Endothelial cell of umbilical vein (primary cell): ENCODE measurements around the gene NINL. TPM values are rescaled to one million over a fixed set of nuclear protein-coding genes. Genes with fewer than 3 reads are reported as not detected.

Experiments used
- BruUV-seq: library from RNA; stranded (reverse); fragments of 400-500 nt; replicated peaks from 2 replicates; lab custom pipeline; 2021; lab: Mats Ljungman, UMichigan
- CTCF ChIA-PET: fragments of 300-600, 350-600 bp; sonication (Branson Sonifier 250); formaldehyde crosslinking; loops from one replicate; lab custom pipeline; 2021; ENCODE audit warnings: antibody characterized with exemption, inconsistent platforms; lab: Charles Lee
- POLR2A ChIA-PET: fragments of 300-600, 350-600 bp; sonication (Branson Sonifier 250); formaldehyde crosslinking; loops from one replicate; lab custom pipeline; 2021; ENCODE audit warnings: antibody characterized with exemption, inconsistent platforms; lab: Charles Lee
- DNase-seq: peaks from one replicate; pipeline ENCODE4 v3.0.0-alpha.2; 2011; ENCODE audit warnings: low read depth, low spot score
- FAIRE-seq: peaks from 2 replicates; lab custom pipeline; 2011; peaks lifted over from hg19 to GRCh38; lab: Jason Lieb, UNC
- H2AFZ ChIP-seq: 2 replicates; pipeline ENCODE4 v1.6.0; 2012; ENCODE audit warnings: low read depth, low read length, control low read depth, inconsistent platforms
- H3K27ac ChIP-seq: 2 replicates; pipeline ENCODE4 v1.5.1; 2011; ENCODE audit warnings: low read depth, mild to moderate bottlenecking, control low read depth, low read length, moderate library complexity; ENCODE audit not compliant: insufficient read depth
- H3K27me3 ChIP-seq, 2 experiments: 2 replicates each; pipeline versions ENCODE4 v1.6.0 to v1.6.1; 2011; ENCODE audit warnings: low read length in 2 of 2, mixed read lengths in 1 of 2; ENCODE audit not compliant: control insufficient read depth in 2 of 2, insufficient read depth in 2 of 2
- H3K36me3 ChIP-seq, 2 experiments: 2 replicates in 1 of 2; 3 replicates in 1 of 2; pipeline ENCODE4 v1.5.1; 2011; ENCODE audit warnings: low read length in 2 of 2, mild to moderate bottlenecking in 1 of 2, moderate library complexity in 1 of 2; ENCODE audit not compliant: control insufficient read depth in 2 of 2, insufficient read depth in 2 of 2; ENCODE audit errors: extremely low read depth in 1 of 2
- H3K4me1 ChIP-seq: 3 replicates; pipeline ENCODE4 v1.5.1; 2011; ENCODE audit warnings: mild to moderate bottlenecking, low read length; ENCODE audit not compliant: control insufficient read depth, insufficient read depth; ENCODE audit errors: extremely low read depth
- H3K4me2 ChIP-seq: 2 replicates; pipeline ENCODE4 v1.6.1; 2011; ENCODE audit warnings: low read length, control low read depth, mixed read lengths; ENCODE audit not compliant: insufficient read depth
- H3K4me3 ChIP-seq, 3 experiments: fragments of 200-600 bp in 1 of 3; sonication (generic), shearing (Covaris generic) in 1 of 3; replicated peaks in 1 of 3; 2 replicates each; pipeline ENCODE4 v1.5.1; 2011 to 2016; ENCODE audit warnings: control low read depth in 3 of 3, low read length in 3 of 3, mild to moderate bottlenecking in 2 of 3, inconsistent platforms in 1 of 3, low read depth in 1 of 3, moderate library complexity in 1 of 3; ENCODE audit not compliant: insufficient read depth in 1 of 3
- H3K79me2 ChIP-seq: 2 replicates; pipeline ENCODE4 v1.6.0; 2012; ENCODE audit warnings: low read length, inconsistent platforms; ENCODE audit not compliant: control insufficient read depth, insufficient read depth
- H3K9ac ChIP-seq: replicated peaks from 2 replicates; pipeline ENCODE3; 2011; ENCODE audit warnings: low read length, control low read depth; ENCODE audit not compliant: insufficient read depth; ENCODE audit errors: extremely low read depth
- H3K9me1 ChIP-seq: replicated peaks from 3 replicates; pipeline ENCODE4 v1.6.0; 2011; ENCODE audit warnings: mild to moderate bottlenecking, low read length; ENCODE audit not compliant: control insufficient read depth, insufficient read depth; ENCODE audit errors: extremely low read depth
- H3K9me3 ChIP-seq: replicated peaks from 2 replicates; pipeline ENCODE4 v1.5.1; 2012; ENCODE audit warnings: low read length, inconsistent platforms; ENCODE audit not compliant: control insufficient read depth, insufficient read depth
- H4K20me1 ChIP-seq: replicated peaks from 2 replicates; pipeline ENCODE3; 2011; ENCODE audit warnings: mild to moderate bottlenecking, low read length; ENCODE audit not compliant: control insufficient read depth, insufficient read depth; ENCODE audit errors: extremely low read depth
- CTCF ChIP-seq, 2 donors: IDR thresholded peaks; 1 replicate in 1 of 2; 2 replicates in 1 of 2; pipeline ENCODE4 v1.5.1; 2011; ENCODE audit warnings: low read length in 2 of 2, mild to moderate bottlenecking in 2 of 2, moderate library complexity in 2 of 2, control low read depth in 1 of 2, inconsistent platforms in 1 of 2, low read depth in 1 of 2; ENCODE audit not compliant: insufficient read depth in 1 of 2; ENCODE audit errors: extremely low read depth in 1 of 2
- EZH2 ChIP-seq: IDR thresholded peaks from 2 replicates; pipeline ENCODE4 v1.6.1; 2012; ENCODE audit warnings: borderline replicate concordance, low read depth, mild to moderate bottlenecking, moderate library complexity, low read length, inconsistent platforms; ENCODE audit not compliant: severe bottlenecking
- FOS ChIP-seq: IDR thresholded peaks from 2 replicates; pipeline ENCODE4 v1.6.1; 2011; ENCODE audit warnings: mild to moderate bottlenecking, low read length, moderate library complexity, borderline replicate concordance; ENCODE audit not compliant: insufficient read depth
- GATA2 ChIP-seq: IDR thresholded peaks from 2 replicates; pipeline ENCODE4 v1.7.0; 2011; ENCODE audit warnings: low read depth, mild to moderate bottlenecking, moderate library complexity, mixed read lengths, low read length; ENCODE audit not compliant: insufficient read length, insufficient read depth
- JUN ChIP-seq: IDR thresholded peaks from 2 replicates; pipeline ENCODE4 v1.6.1; 2011; ENCODE audit warnings: borderline replicate concordance, low read depth; ENCODE audit not compliant: insufficient read length, insufficient read depth
- MAX ChIP-seq: IDR thresholded peaks from 2 replicates; pipeline ENCODE4 v1.6.1; 2011; ENCODE audit not compliant: insufficient read depth, insufficient read length
- MYC ChIP-seq: IDR thresholded peaks from one replicate; pipeline ENCODE4 v1.6.1; 2011; ENCODE audit warnings: mild to moderate bottlenecking, low read depth, low read length
- POLR2A ChIP-seq: IDR thresholded peaks from 2 replicates; pipeline ENCODE4 v1.6.1; 2012; ENCODE audit warnings: low read depth, mild to moderate bottlenecking, control low read depth, low read length
- POLR2AphosphoS5 ChIP-seq: IDR thresholded peaks from 2 replicates; pipeline ENCODE4 v1.6.1; 2012; ENCODE audit warnings: low read depth, mild to moderate bottlenecking, control low read depth, low read length, moderate library complexity; ENCODE audit not compliant: insufficient read depth
- dilution Hi-C: fragments of 300-500 bp; cut with MboI; formaldehyde crosslinking; loops from one replicate; pipeline ENCODE4 v1.15.0; 2019; ENCODE audit warnings: low sequenced_read_pairs; ENCODE audit not compliant: extremely low pct_ligation_motif_present
- intact Hi-C: fragments of 100-400 bp; cut with micrococcal nuclease; formaldehyde crosslinking; loops from one replicate; pipeline ENCODE4 v1.10.0; 2022
- polyA plus RNA-seq, 4 experiments: library from polyadenylated mRNA; depleted of rRNA in 3 of 4; stranded (reverse) in 3 of 4; unstranded in 1 of 4; fragments of >200 nt; gene quantifications; 2 replicates each; pipeline versions ENCODE4 v1.2.1 to v1.2.3, GENCODE V29; 2011 to 2012; ENCODE audit warnings: missing spikeins in 1 of 4
- total RNA-seq: library from RNA; stranded (reverse); gene quantifications from 2 replicates; pipeline ENCODE4 v1.2.3, GENCODE V29; 2021

NINL gene
- total and polyA plus RNA-seq, 2 donors (not counting 3 experiments of a cell fraction or from before 2014, with no cell fraction given), result 13.2 to 25.5 TPM

- no peak for FAIRE-seq
Measured at GRCh38 chr20:25567286-25567685, 18.0 kb downstream of the NINL start.

More at GRCh38 chr20:25567286-25567685, 18.0 kb downstream of the NINL start:
- no peak overlapping the region for H3K27ac ChIP-seq
- no peak for DNase-seq
- CTCF ChIA-PET, result no interaction called here
- no peak overlapping the region for H3K9ac ChIP-seq
- H4K20me1 ChIP-seq, result no peaks in the 10 kb centered on the region
- dilution Hi-C loops (no loop called here), intact Hi-C loops (no loop called here)
- TF ChIP-seq MAX, result no peak
- TF ChIP-seq MYC, result no peak
- no peak for TF ChIP-seq EZH2
- TF ChIP-seq FOS, result no peak
- TF ChIP-seq GATA2, result no peak
- TF ChIP-seq POLR2AphosphoS5, result no peak
- no peak for TF ChIP-seq POLR2A
- no peak for TF ChIP-seq JUN
- TF ChIP-seq CTCF (IDR thresholded peaks at IDR 0.05; ENCODE audit: extremely low read depth in 1 of 2, insufficient read depth in 1 of 2, low read depth in 1 of 2, low read length in 2 of 2), result no peak
- peaks cover 9% of the 10 kb centered on the region for H3K79me2 ChIP-seq
- no peaks in the 10 kb centered on the region for H3K9me1 ChIP-seq
- H3K9me3 ChIP-seq, result no peaks in the 10 kb centered on the region
- peaks cover 0 to 5% of the 10 kb centered on the region in 2 experiments for H3K36me3 ChIP-seq
- H2AFZ ChIP-seq, result no peak overlapping the region
- POLR2A ChIA-PET, result no interaction called here
- H3K4me3 ChIP-seq, result no peak overlapping the region
- H3K4me2 ChIP-seq, result no peak overlapping the region
- no peaks in the 10 kb centered on the region for H3K27me3 ChIP-seq
- no TSS peak for BruUV-seq
- no peaks in the 10 kb centered on the region for H3K4me1 ChIP-seq
